AG04449 (cell line): ENCODE measurements around the gene ATAD1.
A peak's percentile ranks its signal among the peaks of the same experiment; 100 is the strongest.

Experiments
- CTCF ChIA-PET: fragments of 350-600 bp; formaldehyde crosslinking; extraction: SDS; loops from one replicate; lab custom pipeline; 2021; ENCODE audit warnings: antibody characterized with exemption; lab: Yijun Ruan, JAX
- POLR2A ChIA-PET: fragments of 400-600, 350-600 bp; formaldehyde crosslinking; extraction: SDS; loops from one replicate; lab custom pipeline; 2020; ENCODE audit warnings: antibody characterized with exemption, inconsistent platforms; lab: Yijun Ruan, JAX
- DNase-seq: peaks from one replicate; pipeline ENCODE4 v3.0.0-alpha.2; 2010; ENCODE audit warnings: low read depth, low spot score
- H3K4me3 ChIP-seq: 2 replicates; pipeline ENCODE4 v1.5.1; 2011; ENCODE audit warnings: low read depth, mild to moderate bottlenecking, control low read depth, low read length
- CTCF ChIP-seq: IDR thresholded peaks from one replicate; pipeline ENCODE4 v1.5.1; 2011; ENCODE audit warnings: mild to moderate bottlenecking, moderate library complexity, low read length, control low read depth, inconsistent platforms; ENCODE audit not compliant: insufficient read depth; ENCODE audit errors: missing control alignments

Gene ATAD1

GRCh38 chr10:87846023-87846422, 28.0 kb upstream of the ATAD1 start:
- TF ChIP-seq CTCF: no peak
- peak; percentile 37 for DNase-seq
- H3K4me3 ChIP-seq: no peak overlapping the region
- POLR2A ChIA-PET: interaction anchor here (1.0 kb wide), 1 partner anchor 16 kb away, joined by 6 read pairs; no protein-coding TSS in a partner anchor
- CTCF ChIA-PET: interaction anchor here (1.0 to 22.0 kb wide), 4 partner anchors 14 to 707 kb away, joined by 3 to 304 read pairs (median 45); partner anchors contain the start of genes KLLN and PTEN

- POLR2A ChIA-PET: interaction anchor here (1.0 kb wide), 1 partner anchor 17 kb away, joined by 6 read pairs; no protein-coding TSS in a partner anchor
- CTCF ChIA-PET: interaction anchor here (1.0 to 22.0 kb wide), 4 partner anchors 14 to 707 kb away, joined by 3 to 304 read pairs (median 45); partner anchors contain the start of genes KLLN and PTEN
- TF ChIP-seq CTCF: no peak
- no peak overlapping the region for H3K4me3 ChIP-seq
- DNase-seq: no peak
These were observed 27.6 kb upstream of the ATAD1 start for GRCh38 chr10:87845624-87845998.

GRCh38 chr10:87844837-87845623, 27.0 kb upstream of the ATAD1 start:
- CTCF ChIA-PET: interaction anchor here (1.0 to 22.0 kb wide), 4 partner anchors 15 to 708 kb away, joined by 3 to 304 read pairs (median 45); partner anchors contain the start of genes KLLN and PTEN
- no peak for TF ChIP-seq CTCF
- no peak overlapping the region for H3K4me3 ChIP-seq
- POLR2A ChIA-PET: interaction anchor here (1.0 kb wide), 1 partner anchor 17 kb away, joined by 6 read pairs; no protein-coding TSS in a partner anchor
- DNase-seq: no peak

GRCh38 chr10:87843714-87844113, 25.7 kb upstream of the ATAD1 start:
- ChIA-PET CTCF (interaction anchor here (1.4 kb wide), 1 partner anchor 18 kb away, joined by 3 read pairs; no protein-coding TSS in a partner anchor), POLR2A (no interaction called here)
- no peak for DNase-seq
- TF ChIP-seq CTCF: no peak
- no peak overlapping the region for H3K4me3 ChIP-seq

- H3K4me3 ChIP-seq: no peak overlapping the region
- no peak for TF ChIP-seq CTCF
- CTCF ChIA-PET: interaction anchor here (1.2 to 1.7 kb wide), 3 partner anchors 19 to 711 kb away, joined by 3 to 4 read pairs (median 3); no protein-coding TSS in a partner anchor
- POLR2A ChIA-PET: no interaction called here
- no peak for DNase-seq
These were observed 24.9 kb upstream of the ATAD1 start for GRCh38 chr10:87842776-87843497.
